H1 (cell line): ENCODE results near the gene MDC1. TPM values are rescaled to one million over a fixed set of nuclear protein-coding genes. Genes with fewer than 3 reads are reported as not detected.

Experiments used
- CTCF ChIA-PET: fragments of 300-600 bp; sonication (Branson Sonifier 250); formaldehyde crosslinking; loops from one replicate; lab custom pipeline; 2021; ENCODE audit not compliant: partially characterized antibody; lab: Charles Lee
- POLR2A ChIA-PET: fragments of 300-600 bp; sonication (Branson Sonifier 250); formaldehyde crosslinking; loops from one replicate; lab custom pipeline; 2021; ENCODE audit warnings: inconsistent platforms; ENCODE audit not compliant: partially characterized antibody; lab: Charles Lee
- DNase-seq, 2 experiments: peaks; one replicate each; pipeline versions ENCODE4 v3.0.0 to v3.0.0-alpha.2; 2010 to 2022; ENCODE audit warnings: low spot score in 2 of 2, low read depth in 1 of 2, mixed read lengths in 1 of 2
- FAIRE-seq: peaks from 2 replicates; lab custom pipeline; 2011; peaks lifted over from hg19 to GRCh38; lab: Jason Lieb, UNC
- H2AFZ ChIP-seq: 2 replicates; pipeline ENCODE4 v1.8.1; 2012; ENCODE audit warnings: low read length, inconsistent platforms
- H2AK5ac ChIP-seq: 2 replicates; pipeline ENCODE4 v1.6.1; 2013; ENCODE audit warnings: low read depth, low read length
- H2BK120ac ChIP-seq: replicated peaks from 2 replicates; pipeline ENCODE3; 2013; ENCODE audit warnings: low read depth, low read length, inconsistent platforms
- H2BK12ac ChIP-seq: 2 replicates; pipeline ENCODE4 v1.6.1; 2013; ENCODE audit warnings: low read depth, low read length
- H2BK15ac ChIP-seq: 2 replicates; pipeline ENCODE4 v1.6.1; 2013; ENCODE audit warnings: low read length
- H2BK20ac ChIP-seq: 2 replicates; pipeline ENCODE4 v1.6.1; 2013; ENCODE audit warnings: low read length
- H2BK5ac ChIP-seq: 2 replicates; pipeline ENCODE4 v1.6.1; 2013; ENCODE audit warnings: low read depth, low read length
- H3K14ac ChIP-seq: 2 replicates; pipeline ENCODE4 v1.6.1; 2013; ENCODE audit warnings: inconsistent platforms; ENCODE audit not compliant: insufficient read length
- H3K18ac ChIP-seq: 2 replicates; pipeline ENCODE4 v1.6.1; 2013; ENCODE audit warnings: low read length; ENCODE audit errors: extremely low read depth
- H3K23ac ChIP-seq: 2 replicates; pipeline ENCODE4 v1.6.1; 2013; ENCODE audit warnings: inconsistent platforms; ENCODE audit not compliant: insufficient read length
- H3K23me2 ChIP-seq: 2 replicates; pipeline ENCODE4 v1.6.1; 2013; ENCODE audit warnings: low read depth, low read length
- H3K27ac ChIP-seq: 2 replicates; pipeline ENCODE4 v1.6.1; 2011; ENCODE audit warnings: low read depth, low read length, inconsistent platforms
- H3K27me3 ChIP-seq, 4 experiments: replicated peaks in 1 of 4; 1 replicate in 1 of 4; 2 replicates in 3 of 4; pipeline versions ENCODE4 v1.6.1 to v1.8.1; 2011 to 2013; ENCODE audit warnings: low read length in 3 of 4, mild to moderate bottlenecking in 3 of 4, inconsistent platforms in 2 of 4, mixed read lengths in 2 of 4, moderate library complexity in 1 of 4; ENCODE audit not compliant: control insufficient read depth in 3 of 4, insufficient read depth in 3 of 4; ENCODE audit errors: extremely low read depth in 1 of 4
- H3K36me3 ChIP-seq, 4 experiments: 2 replicates each; pipeline versions ENCODE4 v1.6.1 to v1.8.1; 2011 to 2013; ENCODE audit warnings: mild to moderate bottlenecking in 4 of 4, low read length in 3 of 4, moderate library complexity in 2 of 4, control low read depth in 1 of 4, inconsistent platforms in 1 of 4; ENCODE audit not compliant: insufficient read depth in 4 of 4, control insufficient read depth in 2 of 4
- H3K4ac ChIP-seq: replicated peaks from 2 replicates; pipeline ENCODE3; 2013; ENCODE audit warnings: low read length, low read depth, mixed read lengths, inconsistent platforms; ENCODE audit not compliant: insufficient read length
- H3K4me1 ChIP-seq, 4 experiments: replicated peaks in 1 of 4; 1 replicate in 1 of 4; 2 replicates in 3 of 4; pipeline versions ENCODE4 v1.6.1 to v1.8.1; 2011 to 2013; ENCODE audit warnings: low read length in 3 of 4, inconsistent platforms in 2 of 4, mixed read lengths in 1 of 4; ENCODE audit not compliant: insufficient read depth in 4 of 4, control insufficient read depth in 3 of 4
- H3K4me2 ChIP-seq, 2 experiments: 2 replicates each; pipeline versions ENCODE4 v1.6.1 to v1.8.1; 2011 to 2013; ENCODE audit warnings: low read depth in 2 of 2, low read length in 2 of 2, control low read depth in 1 of 2, inconsistent platforms in 1 of 2, mild to moderate bottlenecking in 1 of 2; ENCODE audit not compliant: insufficient read depth in 1 of 2
- H3K4me3 ChIP-seq, 4 experiments: fragments of 200-600, 300-600 bp in 1 of 4; sonication (generic), shearing (Covaris generic), sonication (Bioruptor Twin) in 1 of 4; 2 replicates each; pipeline versions ENCODE4 v1.5.1 to v1.8.1; 2011 to 2016; ENCODE audit warnings: low read length in 4 of 4, low read depth in 3 of 4, control low read depth in 2 of 4, inconsistent platforms in 2 of 4, mild to moderate bottlenecking in 2 of 4, mixed read lengths in 1 of 4, moderate library complexity in 1 of 4; ENCODE audit not compliant: insufficient read depth in 2 of 4; ENCODE audit errors: extremely low read depth in 1 of 4
- H3K56ac ChIP-seq: replicated peaks from 2 replicates; pipeline ENCODE3; 2013; ENCODE audit warnings: low read depth, mild to moderate bottlenecking, mixed read lengths, low read length, inconsistent platforms; ENCODE audit not compliant: insufficient read length
- H3K79me1 ChIP-seq: 2 replicates; pipeline ENCODE4 v1.6.1; 2013; ENCODE audit warnings: low read depth, low read length, control low read depth
- H3K79me2 ChIP-seq, 2 experiments: 2 replicates each; pipeline versions ENCODE4 v1.6.1 to v1.8.1; 2012 to 2013; ENCODE audit warnings: low read length in 2 of 2, mild to moderate bottlenecking in 2 of 2, inconsistent platforms in 1 of 2; ENCODE audit not compliant: insufficient read depth in 2 of 2, control insufficient read depth in 1 of 2
- H3K9ac ChIP-seq, 4 experiments: replicated peaks in 1 of 4; 1 replicate in 1 of 4; 2 replicates in 3 of 4; pipeline versions ENCODE4 v1.6.1 to v1.8.1; 2011 to 2013; ENCODE audit warnings: low read depth in 3 of 4, low read length in 3 of 4, control low read depth in 2 of 4, mild to moderate bottlenecking in 2 of 4, moderate library complexity in 2 of 4, inconsistent platforms in 1 of 4; ENCODE audit errors: extremely low read depth in 1 of 4
- H3K9me3 ChIP-seq, 2 experiments: 2 replicates each; pipeline versions ENCODE4 v1.6.1 to v1.8.1; 2012 to 2013; ENCODE audit warnings: mild to moderate bottlenecking in 2 of 2, moderate library complexity in 2 of 2, control low read depth in 1 of 2, inconsistent platforms in 1 of 2, low read depth in 1 of 2, low read length in 1 of 2, mixed read lengths in 1 of 2; ENCODE audit not compliant: insufficient read depth in 2 of 2
- H4K20me1 ChIP-seq, 2 experiments: replicated peaks in 1 of 2; 2 replicates each; pipeline versions ENCODE3 to v1.8.1; 2011 to 2013; ENCODE audit warnings: inconsistent platforms in 2 of 2, low read length in 2 of 2, mild to moderate bottlenecking in 1 of 2; ENCODE audit not compliant: insufficient read depth in 2 of 2, control insufficient read depth in 1 of 2
- H4K5ac ChIP-seq: 2 replicates; pipeline ENCODE4 v1.6.1; 2013; ENCODE audit warnings: low read length, low read depth, mixed read lengths, inconsistent platforms; ENCODE audit not compliant: insufficient read length
- H4K8ac ChIP-seq: 2 replicates; pipeline ENCODE4 v1.8.0; 2013; ENCODE audit warnings: mild to moderate bottlenecking, moderate library complexity, low read length, inconsistent platforms; ENCODE audit not compliant: insufficient read depth; ENCODE audit errors: extremely low read depth
- H4K91ac ChIP-seq: replicated peaks from 2 replicates; pipeline ENCODE3; 2013; ENCODE audit warnings: low read length, mixed read lengths, inconsistent platforms; ENCODE audit not compliant: insufficient read length
- CHD2 ChIP-seq: IDR thresholded peaks from 2 replicates; pipeline ENCODE4 v1.6.1; 2012; ENCODE audit warnings: low read length, improper control_type of control experiment
- GABPA ChIP-seq: IDR thresholded peaks from 2 replicates; pipeline ENCODE4 v1.6.1; 2011; ENCODE audit warnings: mild to moderate bottlenecking, low read length, moderate library complexity, borderline replicate concordance; ENCODE audit not compliant: insufficient read depth
- POLR2AphosphoS5 ChIP-seq: IDR thresholded peaks from 2 replicates; pipeline ENCODE4 v1.6.1; 2011; ENCODE audit warnings: low read depth, low read length
- RAD21 ChIP-seq, 2 experiments: IDR thresholded peaks in 1 of 2; conservative IDR thresholded peaks in 1 of 2; 2 replicates each; pipeline ENCODE4 v1.6.1; 2011; ENCODE audit warnings: low read depth in 2 of 2, low read length in 2 of 2, improper control_type of control experiment in 1 of 2, inconsistent platforms in 1 of 2, mild to moderate bottlenecking in 1 of 2, moderate library complexity in 1 of 2
- RBBP5 ChIP-seq: IDR thresholded peaks from 2 replicates; pipeline ENCODE4 v1.7.1; 2012; ENCODE audit warnings: low read depth, mild to moderate bottlenecking, inconsistent platforms, low read length, moderate library complexity, borderline replicate concordance
- RXRA ChIP-seq: IDR thresholded peaks from 2 replicates; pipeline ENCODE4 v1.6.1; 2011; ENCODE audit warnings: low read depth, mild to moderate bottlenecking, low read length, moderate library complexity; ENCODE audit not compliant: insufficient read depth
- SIN3A ChIP-seq, 2 experiments: IDR thresholded peaks in 1 of 2; conservative IDR thresholded peaks in 1 of 2; 2 replicates each; pipeline ENCODE4 v1.6.1; 2011 to 2012; ENCODE audit warnings: low read length in 2 of 2, improper control_type of control experiment in 1 of 2, low read depth in 1 of 2, mild to moderate bottlenecking in 1 of 2
- SUZ12 ChIP-seq: fragments of 200-600 bp; sonication (generic); IDR thresholded peaks from 2 replicates; pipeline ENCODE4 v1.6.1; 2012; ENCODE audit warnings: mild to moderate bottlenecking, inconsistent platforms, low read length, moderate library complexity, mixed read lengths
- TBP ChIP-seq: IDR thresholded peaks from 2 replicates; pipeline ENCODE4 v1.6.1; 2011; ENCODE audit warnings: low read depth, low read length, improper control_type of control experiment
- WGBS, 2 experiments: shearing (Covaris generic) in 1 of 2; methylation state at CpG; one replicate each; pipeline versions ENCODE4 v1.1.6 to v1.1.7; 2013 to 2015; ENCODE audit warnings: low lambda C conversion rate in 2 of 2, mixed read lengths in 2 of 2, inconsistent platforms in 1 of 2, low coverage in 1 of 2, missing lambda C conversion rate in 1 of 2; ENCODE audit not compliant: insufficient replicate concordance in 2 of 2, insufficient coverage in 1 of 2, insufficient read length in 1 of 2; ENCODE audit errors: extremely low coverage in 1 of 2, missing lambda C conversion rate in 1 of 2; 5-methylcytosine and 5-hydroxymethylcytosine counted together
- polyA plus RNA-seq, 7 experiments: library from polyadenylated mRNA; depleted of rRNA in 3 of 7; stranded (reverse) in 5 of 7; unstranded in 2 of 7; fragments of >200 nt in 5 of 7; fragments of 200-250 nt in 2 of 7; gene quantifications; 1 replicate in 5 of 7; 2 replicates in 1 of 7; 4 replicates in 1 of 7; pipeline versions ENCODE4 v1.2.1 to v1.2.3, GENCODE V29; 2011 to 2013; ENCODE audit warnings: missing spikeins in 2 of 7, mixed read lengths in 2 of 7
- total RNA-seq: library from RNA; stranded (reverse); fragmentation: NEBNext Ultra II Directional; extraction: Animal tissue kit (Norgen Biotek cat#: 25700); gene quantifications from 2 replicates; pipeline ENCODE4 v1.2.1, GENCODE V29; 2021

The MDC1 gene
- total and polyA plus RNA-seq, 2 of the 8 experiments (the other 6 are each of a cell fraction or from before 2014, with no cell fraction given) = 29.9 to 81.1 TPM

GRCh38 chr6:30724906-30725667, 8.0 kb upstream of the MDC1 start:
- Histone ChIP-seq H3K9ac (no peak overlapping the region), H3K4ac (no peak overlapping the region), H4K5ac (no peak overlapping the region), H3K4me3 (no peak overlapping the region), H4K91ac (no peak overlapping the region), H3K79me1 (no peaks in the 10 kb centered on the region), H3K27ac (no peak overlapping the region), H3K79me2 (peaks cover 6 to 37% of the 10 kb centered on the region in 2 experiments), H3K23me2 (peaks cover 3% of the 10 kb centered on the region; the same call in 1 of the 2 replicates), H2BK15ac (no peak overlapping the region), H2AFZ (no peak overlapping the region), H3K36me3 (peaks cover 27 to 56% (median 42%) of the 10 kb centered on the region in 4 experiments), H3K56ac (no peak overlapping the region), H2AK5ac (no peak overlapping the region), H4K20me1 (peaks cover 10 to 22% of the 10 kb centered on the region in 2 experiments), H2BK12ac (no peak overlapping the region), H2BK120ac (no peak overlapping the region), H3K4me2 (no peak overlapping the region), H3K9me3 (no peaks in the 10 kb centered on the region), H3K23ac (no peak overlapping the region), H3K27me3 (no peaks in the 10 kb centered on the region), H3K14ac (no peak overlapping the region), H3K18ac (no peak overlapping the region), H2BK20ac (no peak overlapping the region), H3K4me1 (peaks cover 0 to 4% (median 0%) of the 10 kb centered on the region in 4 experiments; a peak in 1 of 7 replicates), H4K8ac (no peak overlapping the region), H2BK5ac (no peak overlapping the region)
- WGBS, 2 experiments = 95% methylated on average over 5 of the region's 6 CpGs; no CpG with 5 or more reads in 1 of the 2 experiments
- CTCF ChIA-PET = interaction anchor here (0.7 to 11.8 kb wide), 7 partner anchors 7 to 450 kb away, joined by 3 to 147 read pairs (median 19); partner anchors contain the start of gene DHX16
- DNase-seq (no peak), FAIRE-seq (no peak)
- POLR2A ChIA-PET = interaction anchor here (0.7 to 35.9 kb wide), 22 partner anchors 8 to 230 kb away, joined by 3 to 732 read pairs (median 4); partner anchors contain the start of genes ATAT1, DDR1, DHX16 and FLOT1
- TF ChIP-seq RAD21 (IDR thresholded peaks at IDR 0.05 in 1 of 2, conservative IDR thresholded peaks at IDR 0.05 in 1 of 2; ENCODE audit: low read depth in 2 of 2, low read length in 2 of 2) (no peak), SUZ12 (no peak), TBP (no peak), CHD2 (no peak), SIN3A (conservative IDR thresholded peaks at IDR 0.05 in 1 of 2, IDR thresholded peaks at IDR 0.05 in 1 of 2; ENCODE audit: low read depth in 1 of 2, low read length in 2 of 2) (peak in 1 of 2 experiments; percentile 81; a peak in 1 of 4 replicates), RXRA (no peak), GABPA (no peak), RBBP5 (no peak), POLR2AphosphoS5 (peak; percentile 92; the same call in 1 of the 2 replicates)
